ENCODE data around the gene TMEM63C. TPM values are rescaled to one million over a fixed set of nuclear protein-coding genes. Genes with fewer than 3 reads are reported as not detected.

Gene TMEM63C
- total RNA-seq = 10 to 100 TPM; 12.3 to 32.8 (median 19.9) TPM

GRCh38 chr14:77181603-77182437 lies at the start of gene TMEM63C:
Gene TMEM63C (plus strand): TSS chr14:77181798. CDS start chr14:77218814, 37,016 bp downstream.
- TF ChIP-seq POLR2A (IDR thresholded peaks at IDR 0.05) (no peak), CTCF (IDR thresholded peaks at IDR 0.05) (no peak), POLR2AphosphoS5 (IDR thresholded peaks at IDR 0.05) (no peak), EP300 (IDR thresholded peaks at IDR 0.05) (no peak)
- H3K4me1 ChIP-seq = peaks cover 32% of the 10 kb centered on the region
- DNase-seq (ENCODE audit: low spot score in 2 of 2) = no peak
- peak within 1 kb of the TSS; percentile 49 for H3K4me3 ChIP-seq
- no peak within 1 kb of the TSS for H3K27ac ChIP-seq
- H3K36me3 ChIP-seq = no peaks in the 10 kb centered on the region
- H3K27me3 ChIP-seq = peaks cover 39% of the 10 kb centered on the region
- H3K9me3 ChIP-seq = no peaks in the 10 kb centered on the region
- WGBS = 17% methylated on average over 3 of the region's 46 CpGs

- 75% methylated on average over 5 of the region's 5 CpGs for WGBS
- TF ChIP-seq POLR2A (IDR thresholded peaks at IDR 0.05) (no peak), EP300 (IDR thresholded peaks at IDR 0.05) (no peak), CTCF (IDR thresholded peaks at IDR 0.05) (no peak), POLR2AphosphoS5 (IDR thresholded peaks at IDR 0.05) (no peak)
- Histone ChIP-seq H3K4me1 (no peaks in the 10 kb centered on the region), H3K27me3 (peaks cover 39% of the 10 kb centered on the region), H3K4me3 (no peak overlapping the region), H3K9me3 (no peaks in the 10 kb centered on the region), H3K36me3 (no peaks in the 10 kb centered on the region), H3K27ac (no peak overlapping the region)
- peak in 1 of 2 donors; percentile 35 for DNase-seq (ENCODE audit: low spot score in 2 of 2)
Measured at GRCh38 chr14:77131871-77132486, 49.6 kb upstream of the TMEM63C start.

- no peak overlapping the region for H3K27ac ChIP-seq
- 15% methylated on average over 10 of the region's 22 CpGs for WGBS
- no peaks in the 10 kb centered on the region for H3K9me3 ChIP-seq
- H3K4me3 ChIP-seq = no peak overlapping the region
- H3K27me3 ChIP-seq = peaks cover 58% of the 10 kb centered on the region
- no peaks in the 10 kb centered on the region for H3K4me1 ChIP-seq
- peak in 1 of 2 donors; percentile 77 for DNase-seq (ENCODE audit: low spot score in 2 of 2)
- TF ChIP-seq CTCF (IDR thresholded peaks at IDR 0.05) (no peak), POLR2A (IDR thresholded peaks at IDR 0.05) (no peak), POLR2AphosphoS5 (IDR thresholded peaks at IDR 0.05) (no peak), EP300 (IDR thresholded peaks at IDR 0.05) (no peak)
- H3K36me3 ChIP-seq = no peaks in the 10 kb centered on the region
Measured at GRCh38 chr14:77133720-77134338, 47.8 kb upstream of the TMEM63C start.

GRCh38 chr14:77139022-77139421 lies 42.6 kb upstream of the TMEM63C start:
- H3K27me3 ChIP-seq = peaks cover 85% of the 10 kb centered on the region
- H3K4me1 ChIP-seq = peaks cover 27% of the 10 kb centered on the region
- 75% methylated on average over 15 of the region's 15 CpGs for whole genome bisulfite sequencing
- H3K4me3 ChIP-seq = no peak overlapping the region
- DNase-seq (ENCODE audit: low spot score in 2 of 2) = no peak
- H3K9me3 ChIP-seq = no peaks in the 10 kb centered on the region
- no peak overlapping the region for H3K27ac ChIP-seq
- H3K36me3 ChIP-seq = no peaks in the 10 kb centered on the region
- TF ChIP-seq POLR2A (IDR thresholded peaks at IDR 0.05) (no peak), CTCF (IDR thresholded peaks at IDR 0.05) (no peak), POLR2AphosphoS5 (IDR thresholded peaks at IDR 0.05) (no peak), EP300 (IDR thresholded peaks at IDR 0.05) (no peak)
